HG03469 (cell line): ENCODE data around the gene DAD1.
"Not testable (repeated sequence)": the region's sequence is repeated elsewhere in the genome, so short reads cannot be mapped to it uniquely, and the experiment has no call there.

ENCODE experiments used
- ATAC-seq: cut with Tn5 transposase; IDR thresholded peaks from one replicate; pipeline ENCODE4 v1.9.1; 2021; ENCODE audit warnings: mild to moderate bottlenecking, moderate library complexity, moderate number of reproducible peaks; ENCODE audit not compliant: unreplicated experiment

Gene DAD1

GRCh38 chr14:22569737-22570131 lies 19.3 kb downstream of the DAD1 start:
- no peak for ATAC-seq

GRCh38 chr14:22569106-22569736 lies 19.8 kb downstream of the DAD1 start:
- ATAC-seq = no peak

- no peak for ATAC-seq
These were observed 21.6 kb downstream of the DAD1 start for GRCh38 chr14:22567437-22567836.

GRCh38 chr14:22566845-22567244 lies 22.2 kb downstream of the DAD1 start:
- ATAC-seq = no peak

- not testable (repeated sequence) for ATAC-seq
These were observed 22.8 kb downstream of the DAD1 start for GRCh38 chr14:22566266-22566665.

- ATAC-seq = no peak
These were observed 23.6 kb downstream of the DAD1 start for GRCh38 chr14:22565391-22565945.

- ATAC-seq = no peak
These were observed 24.6 kb downstream of the DAD1 start for GRCh38 chr14:22564463-22564862.

GRCh38 chr14:22563987-22564386 lies 25.0 kb downstream of the DAD1 start:
- ATAC-seq = no peak

- no peak for ATAC-seq
These were observed 27.1 kb downstream of the DAD1 start for GRCh38 chr14:22561661-22562579.

GRCh38 chr14:22561366-22561660 lies 27.7 kb downstream of the DAD1 start:
- ATAC-seq = no peak

GRCh38 chr14:22560662-22561365 lies 28.2 kb downstream of the DAD1 start:
- no peak for ATAC-seq

- ATAC-seq = no peak
These were observed 30.0 kb downstream of the DAD1 start for GRCh38 chr14:22559041-22559440.

- ATAC-seq = no peak
These were observed 30.7 kb downstream of the DAD1 start for GRCh38 chr14:22558221-22558913.

- no peak for ATAC-seq
These were observed 31.2 kb downstream of the DAD1 start for GRCh38 chr14:22557846-22558220.

GRCh38 chr14:22556990-22557623 lies 31.9 kb downstream of the DAD1 start:
- no peak for ATAC-seq

GRCh38 chr14:22556021-22556989 lies 32.7 kb downstream of the DAD1 start:
- peak; percentile 48 for ATAC-seq

- ATAC-seq = no peak
These were observed 33.5 kb downstream of the DAD1 start for GRCh38 chr14:22555384-22556011.

GRCh38 chr14:22554498-22555383 lies 34.3 kb downstream of the DAD1 start:
- no peak for ATAC-seq
